ENCODE measurements around the gene CHRM5.
A peak's percentile ranks its signal among the peaks of the same experiment; 100 is the strongest.

Gene CHRM5

GRCh38 chr15:33968224-33968623, at the start of gene CHRM5:
TSS of gene CHRM5 (plus strand) at chr15:33968497. CDS start at chr15:34062718, 94,221 bp downstream.
- no peak for DNase-seq (ENCODE audit: low spot score)

GRCh38 chr15:33923446-33923845, 44.9 kb upstream of the CHRM5 start:
- DNase-seq (ENCODE audit: low spot score), result no peak

- DNase-seq (ENCODE audit: low spot score), result no peak
Observed at GRCh38 chr15:33926260-33926659, 42.0 kb upstream of the CHRM5 start.

GRCh38 chr15:33932734-33933133, 35.6 kb upstream of the CHRM5 start:
- no peak for DNase-seq (ENCODE audit: low spot score)

GRCh38 chr15:33934396-33934795, 33.9 kb upstream of the CHRM5 start:
- DNase-seq (ENCODE audit: low spot score), result no peak

GRCh38 chr15:33934921-33935320, 33.4 kb upstream of the CHRM5 start:
- DNase-seq (ENCODE audit: low spot score), result no peak

GRCh38 chr15:33941279-33942063, 26.8 kb upstream of the CHRM5 start:
- DNase-seq (ENCODE audit: low spot score), result no peak

GRCh38 chr15:33946152-33946551, 22.1 kb upstream of the CHRM5 start:
- no peak for DNase-seq (ENCODE audit: low spot score)

- no peak for DNase-seq (ENCODE audit: low spot score)
Observed at GRCh38 chr15:33955945-33956344, 12.4 kb upstream of the CHRM5 start.

- no peak for DNase-seq (ENCODE audit: low spot score)
Observed at GRCh38 chr15:33956397-33956796, 11.9 kb upstream of the CHRM5 start.

GRCh38 chr15:33959844-33960548, 8.3 kb upstream of the CHRM5 start:
- no peak for DNase-seq (ENCODE audit: low spot score)

GRCh38 chr15:33960549-33960935, 7.8 kb upstream of the CHRM5 start:
- DNase-seq (ENCODE audit: low spot score), result no peak

GRCh38 chr15:33963831-33964664, 4.2 kb upstream of the CHRM5 start:
- peak; percentile 42 for DNase-seq (ENCODE audit: low spot score)

GRCh38 chr15:33964665-33965040, 3.6 kb upstream of the CHRM5 start:
- no peak for DNase-seq (ENCODE audit: low spot score)

- no peak for DNase-seq (ENCODE audit: low spot score)
Observed at GRCh38 chr15:33968821-33969220, 524 bp downstream of the CHRM5 start.

GRCh38 chr15:33971811-33972210, 3.5 kb downstream of the CHRM5 start:
- DNase-seq (ENCODE audit: low spot score), result no peak

- no peak for DNase-seq (ENCODE audit: low spot score)
Observed at GRCh38 chr15:33975022-33975565, 6.8 kb downstream of the CHRM5 start.

- DNase-seq (ENCODE audit: low spot score), result no peak
Observed at GRCh38 chr15:33980159-33980558, 11.9 kb downstream of the CHRM5 start.

- no peak for DNase-seq (ENCODE audit: low spot score)
Observed at GRCh38 chr15:33982516-33982915, 14.2 kb downstream of the CHRM5 start.

- no peak for DNase-seq (ENCODE audit: low spot score)
Observed at GRCh38 chr15:33985287-33985686, 17.0 kb downstream of the CHRM5 start.

- no peak for DNase-seq (ENCODE audit: low spot score)
Observed at GRCh38 chr15:33985751-33986150, 17.5 kb downstream of the CHRM5 start.

- no peak for DNase-seq (ENCODE audit: low spot score)
Observed at GRCh38 chr15:33987444-33987843, 19.1 kb downstream of the CHRM5 start.

Measured in SW480 (cell line).